OCI-LY3 (cell line): Measurements from ENCODE around the gene GOLGA2.

Source experiments
- H2AFZ ChIP-seq: fragments of 200-600, 300-600 bp; shearing (Covaris generic); 2 replicates; pipeline ENCODE4 v1.6.0; 2014; ENCODE audit warnings: antibody characterized with exemption, low read depth, low read length
- H3K27ac ChIP-seq: fragments of 200-600, 300-600 bp; sonication (generic); 2 replicates; pipeline ENCODE4 v1.5.1; 2014; ENCODE audit warnings: mild to moderate bottlenecking, low read length, moderate library complexity, mixed read lengths
- H3K27me3 ChIP-seq: fragments of 200-600, 300-600 bp; sonication (generic); 2 replicates; pipeline ENCODE4 v1.6.1; 2014; ENCODE audit warnings: low read depth, low read length, mixed read lengths
- H3K36me3 ChIP-seq: fragments of 200-600, 300-600 bp; sonication (generic); replicated peaks from 2 replicates; pipeline ENCODE3; 2014; ENCODE audit warnings: low read depth, low read length, mixed read lengths
- H3K4me1 ChIP-seq: fragments of 300-600, 200-600 bp; sonication (generic); 2 replicates; pipeline ENCODE4 v1.6.1; 2014; ENCODE audit warnings: low read length, mixed read lengths
- H3K4me2 ChIP-seq: fragments of 200-600, 300-600 bp; sonication (generic); 2 replicates; pipeline ENCODE4 v1.6.1; 2014; ENCODE audit warnings: low read length, mixed read lengths
- H3K4me3 ChIP-seq: fragments of 300-600, 200-600 bp; sonication (generic); 2 replicates; pipeline ENCODE4 v1.5.1; 2014; ENCODE audit warnings: antibody characterized with exemption, mild to moderate bottlenecking, low read length, moderate library complexity
- H3K79me2 ChIP-seq: fragments of 300-600, 200-600 bp; shearing (Covaris generic); 2 replicates; pipeline ENCODE4 v1.6.1; 2014; ENCODE audit warnings: mild to moderate bottlenecking, low read length, mixed read lengths
- H3K9ac ChIP-seq: fragments of 300-600, 200-600 bp; shearing (Covaris generic); 2 replicates; pipeline ENCODE4 v1.6.0; 2014; ENCODE audit warnings: mild to moderate bottlenecking, low read length, moderate library complexity
- H3K9me3 ChIP-seq: fragments of 200-600, 300-600 bp; shearing (Covaris generic); 2 replicates; pipeline ENCODE4 v1.6.1; 2014; ENCODE audit warnings: low read length, mixed read lengths; ENCODE audit not compliant: insufficient read depth
- H4K20me1 ChIP-seq: fragments of 200-600, 300-600 bp; sonication (generic); 2 replicates; pipeline ENCODE4 v1.6.1; 2016; ENCODE audit warnings: low read length, mixed read lengths; ENCODE audit not compliant: insufficient read depth
- CTCF ChIP-seq: fragments of 200-600, 300-600 bp; sonication (generic); IDR thresholded peaks from 2 replicates; pipeline ENCODE4 v1.5.1; 2014; ENCODE audit warnings: antibody characterized with exemption, low read length, low read depth
- EZH2phosphoT487 ChIP-seq: fragments of 200-600 bp; shearing (Covaris generic); IDR thresholded peaks from 2 replicates; pipeline ENCODE4 v1.6.1; 2018; ENCODE audit warnings: antibody characterized with exemption, mixed run types, low read depth

The GOLGA2 gene

GRCh38 chr9:128258326-128258725, 17.5 kb downstream of the GOLGA2 start:
- no peaks in the 10 kb centered on the region for H4K20me1 ChIP-seq
- no peaks in the 10 kb centered on the region for H3K79me2 ChIP-seq
- TF ChIP-seq EZH2phosphoT487 (no peak), CTCF (no peak)
- no peaks in the 10 kb centered on the region for H3K27me3 ChIP-seq
- no peak overlapping the region for H3K4me3 ChIP-seq
- no peaks in the 10 kb centered on the region for H3K36me3 ChIP-seq
- no peak overlapping the region for H3K9ac ChIP-seq
- H3K4me2 ChIP-seq = no peak overlapping the region
- no peaks in the 10 kb centered on the region for H3K4me1 ChIP-seq
- H3K9me3 ChIP-seq = no peaks in the 10 kb centered on the region
- H3K27ac ChIP-seq = no peak overlapping the region
- H2AFZ ChIP-seq = no peak overlapping the region

GRCh38 chr9:128257907-128258306, 17.9 kb downstream of the GOLGA2 start:
- Histone ChIP-seq H3K27ac (no peak overlapping the region), H3K4me1 (no peaks in the 10 kb centered on the region), H3K79me2 (no peaks in the 10 kb centered on the region), H3K4me3 (no peak overlapping the region), H2AFZ (no peak overlapping the region), H3K27me3 (0 out of 2 replicates have a peak, but pooled peaks cover 4% of the 10 kb centered on the region), H3K9ac (no peak overlapping the region), H4K20me1 (no peaks in the 10 kb centered on the region), H3K9me3 (no peaks in the 10 kb centered on the region), H3K36me3 (no peaks in the 10 kb centered on the region), H3K4me2 (no peak overlapping the region)
- TF ChIP-seq CTCF (no peak), EZH2phosphoT487 (no peak)

- peaks cover 10% of the 10 kb centered on the region for H3K27me3 ChIP-seq
- no peak overlapping the region for H3K9ac ChIP-seq
- no peaks in the 10 kb centered on the region for H3K9me3 ChIP-seq
- H3K79me2 ChIP-seq = no peaks in the 10 kb centered on the region
- H3K4me2 ChIP-seq = no peak overlapping the region
- H3K4me3 ChIP-seq = no peak overlapping the region
- TF ChIP-seq EZH2phosphoT487 = no peak
- no peak for TF ChIP-seq CTCF
- no peaks in the 10 kb centered on the region for H3K36me3 ChIP-seq
- no peak overlapping the region for H3K27ac ChIP-seq
- no peaks in the 10 kb centered on the region for H3K4me1 ChIP-seq
- H4K20me1 ChIP-seq = no peaks in the 10 kb centered on the region
- no peak overlapping the region for H2AFZ ChIP-seq
Measured at GRCh38 chr9:128257086-128257825, 18.6 kb downstream of the GOLGA2 start.

- Histone ChIP-seq H3K9me3 (no peaks in the 10 kb centered on the region), H3K4me1 (no peaks in the 10 kb centered on the region), H3K27me3 (peaks cover 18% of the 10 kb centered on the region), H3K4me2 (no peak overlapping the region), H4K20me1 (no peaks in the 10 kb centered on the region), H3K36me3 (no peaks in the 10 kb centered on the region), H3K4me3 (no peak overlapping the region), H3K79me2 (no peaks in the 10 kb centered on the region), H2AFZ (no peak overlapping the region), H3K27ac (no peak overlapping the region), H3K9ac (no peak overlapping the region)
- TF ChIP-seq EZH2phosphoT487 (no peak), CTCF (peak; percentile 78)
Measured at GRCh38 chr9:128254855-128255759, 20.7 kb downstream of the GOLGA2 start.
